DMS53 treated with DMSO at 0.1 percent for 48 hours (cell line): ENCODE results near the gene LINC00632.
"Not testable (repeated sequence)": the region's sequence is repeated elsewhere in the genome, so short reads cannot be mapped to it uniquely, and the experiment has no call there.

Experiments used
- DNase-seq: peaks from one replicate; lab custom pipeline; 2025; ENCODE audit not compliant: unreplicated experiment; lab: John Stamatoyannopoulos, UW

Gene LINC00632

DNA sequence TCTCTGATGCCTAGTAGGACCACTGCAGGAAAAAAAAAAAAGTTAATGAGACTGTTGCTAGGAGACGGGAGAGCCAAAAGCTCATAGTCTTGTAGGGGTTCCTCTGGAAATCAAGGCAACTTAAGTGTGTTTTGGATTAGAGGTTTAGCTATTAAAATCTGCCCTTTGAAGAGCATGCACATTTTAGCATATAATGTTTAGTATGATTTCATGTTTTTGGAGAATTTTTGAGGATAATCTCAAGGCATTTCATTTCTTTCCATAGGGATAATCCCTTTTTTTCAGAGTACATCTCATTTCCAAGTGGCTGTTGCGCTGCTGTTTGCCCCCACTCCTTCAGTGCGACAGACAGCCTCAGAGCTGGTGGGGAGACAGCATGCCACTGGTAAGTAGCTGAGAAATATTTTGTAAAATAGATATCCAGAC is at the start of gene LINC00632:
Gene LINC00632 (plus strand): TSS at position 339 of the 426 bp plus-strand sequence.
- DNase-seq, result no peak

DNA sequence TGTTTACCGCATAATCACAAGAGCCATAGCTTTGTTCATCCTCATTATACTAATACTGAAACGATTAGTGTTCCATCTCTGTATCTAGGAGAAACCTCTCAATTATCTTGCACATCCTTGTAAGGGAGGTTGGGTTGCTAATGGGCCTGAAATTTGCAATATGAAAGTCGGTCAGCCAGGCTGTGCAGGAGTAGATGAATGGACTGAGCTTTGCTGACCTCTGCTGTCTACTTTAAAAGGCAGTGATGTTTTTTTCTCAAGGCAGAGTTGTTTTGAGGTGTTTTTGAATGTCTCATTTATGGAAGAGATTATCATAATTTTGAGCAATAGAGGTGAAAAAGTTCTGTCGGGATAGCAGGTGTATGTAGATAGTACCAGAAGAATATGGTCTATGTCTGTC is 47.9 kb upstream of the LINC00632 start:
- DNase-seq, result peak; percentile 28

DNA sequence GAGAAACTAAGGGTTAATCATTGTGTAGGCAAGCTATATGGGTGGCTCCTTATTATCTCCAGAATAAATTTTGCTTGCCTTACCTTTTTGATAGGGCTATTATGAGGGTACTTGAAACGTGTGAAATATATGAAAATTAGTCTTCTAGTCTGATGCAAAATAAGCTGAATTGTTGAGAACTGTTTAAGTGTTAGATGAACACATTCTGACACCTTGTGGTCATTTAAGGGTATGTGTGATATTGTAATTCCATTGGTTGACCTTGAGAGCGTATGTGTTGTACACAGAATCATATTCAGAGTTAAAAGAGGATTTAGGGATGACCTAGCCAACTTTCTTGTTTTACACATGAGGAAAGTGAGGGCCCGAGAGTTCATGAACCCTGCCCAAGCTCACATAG is 44.6 kb upstream of the LINC00632 start:
- DNase-seq, result peak; percentile 37

DNA sequence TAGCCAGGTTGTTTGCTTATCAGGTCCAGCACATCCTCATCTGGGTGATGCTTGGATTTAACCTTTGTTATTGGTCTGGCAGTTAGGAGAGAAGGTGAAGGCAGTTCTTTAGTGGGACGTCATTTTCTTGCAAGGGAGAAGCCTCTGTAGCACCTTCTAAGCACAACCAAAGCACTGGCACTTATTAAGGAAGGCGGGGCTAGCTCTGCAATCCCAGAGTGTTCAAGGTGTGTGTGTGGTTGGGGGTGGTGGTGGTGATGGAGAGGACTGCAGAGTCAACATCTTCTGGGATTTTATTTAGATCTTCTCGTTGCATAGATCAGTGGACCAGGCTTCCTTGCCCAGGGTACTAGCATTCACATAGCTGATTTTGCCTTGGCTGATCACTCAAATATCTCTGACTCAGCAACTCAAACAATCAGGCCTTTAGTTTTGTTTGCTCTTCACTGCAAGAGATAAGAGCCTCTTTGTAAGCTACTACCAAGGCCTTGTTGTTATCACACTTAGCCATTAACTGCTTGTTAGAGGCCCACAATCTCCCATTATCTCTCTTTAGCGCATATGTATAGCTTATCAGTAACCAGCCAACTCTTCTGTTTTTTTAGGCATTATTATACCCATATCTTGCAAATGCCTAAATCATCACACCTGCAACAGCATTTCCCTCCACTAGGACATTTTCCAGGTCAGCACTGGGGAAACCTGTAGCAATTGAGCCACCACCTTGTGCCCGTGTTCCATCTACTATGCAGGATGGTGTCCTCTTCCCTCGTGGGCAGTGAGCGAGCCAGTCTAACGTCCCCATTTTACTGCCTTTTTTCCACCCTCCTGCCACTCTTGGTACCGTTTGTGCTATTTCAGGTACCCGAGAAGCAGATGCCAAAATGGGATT is 36.5 kb upstream of the LINC00632 start:
- peak; percentile 81 for DNase-seq

DNA sequence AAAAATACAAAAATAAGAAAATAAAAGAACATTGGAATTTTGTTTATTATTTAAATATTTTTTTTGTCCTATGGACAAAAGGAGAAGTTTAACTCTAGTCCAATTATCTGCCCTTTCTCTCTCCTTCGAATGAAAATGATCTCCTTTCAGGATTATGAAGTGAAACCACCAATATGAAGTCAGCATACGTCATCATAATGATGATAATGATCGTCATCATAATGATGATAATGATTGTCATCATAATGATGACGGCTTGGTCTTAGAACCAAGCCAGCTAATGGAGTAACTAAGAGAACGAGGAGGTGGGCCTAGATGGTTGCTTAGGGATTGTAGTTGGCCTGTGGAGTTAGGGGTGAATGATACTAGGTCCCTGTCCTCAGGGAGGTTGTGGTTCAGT is 21.9 kb upstream of the LINC00632 start:
- DNase-seq, result no peak

DNA sequence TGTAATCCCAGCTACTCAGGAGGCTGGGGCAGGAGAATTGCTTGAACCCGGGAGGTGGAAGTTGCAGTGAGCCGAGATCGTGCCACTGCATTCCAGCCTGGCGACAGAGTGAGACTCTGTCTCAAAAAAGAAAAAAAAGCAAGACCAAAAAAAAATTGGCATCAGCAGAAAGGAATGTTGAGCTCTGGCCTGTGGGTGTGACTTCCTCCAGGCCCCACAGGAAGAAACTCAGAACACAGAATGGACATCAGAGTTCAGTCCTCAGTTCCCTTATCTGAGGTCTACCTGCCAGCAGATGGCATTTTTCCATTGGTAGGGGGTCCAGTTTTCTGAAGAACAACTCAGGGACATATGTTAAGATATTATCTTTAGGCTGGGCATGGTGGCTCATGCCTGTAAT is 18.0 kb upstream of the LINC00632 start:
- not testable (repeated sequence) for DNase-seq

DNA sequence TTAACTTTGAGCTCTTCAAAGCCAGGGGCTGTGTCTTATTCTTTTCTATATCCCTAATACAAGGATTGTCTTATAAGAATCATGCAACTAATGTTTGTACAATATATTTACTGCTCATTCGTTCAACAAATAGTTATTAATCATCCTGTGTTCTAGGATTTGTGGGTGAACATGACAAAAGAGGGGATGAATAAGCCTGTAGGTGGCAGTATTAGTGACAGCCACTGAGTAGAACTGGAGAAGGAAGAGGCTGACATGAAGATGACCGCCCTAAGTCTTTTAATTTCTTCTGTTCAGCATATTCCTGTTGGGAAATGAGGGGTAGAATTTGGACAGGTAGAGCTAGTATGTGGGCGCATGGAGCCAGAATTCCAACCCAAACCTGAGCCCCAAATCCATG is 11.9 kb upstream of the LINC00632 start:
- no peak for DNase-seq

DNA sequence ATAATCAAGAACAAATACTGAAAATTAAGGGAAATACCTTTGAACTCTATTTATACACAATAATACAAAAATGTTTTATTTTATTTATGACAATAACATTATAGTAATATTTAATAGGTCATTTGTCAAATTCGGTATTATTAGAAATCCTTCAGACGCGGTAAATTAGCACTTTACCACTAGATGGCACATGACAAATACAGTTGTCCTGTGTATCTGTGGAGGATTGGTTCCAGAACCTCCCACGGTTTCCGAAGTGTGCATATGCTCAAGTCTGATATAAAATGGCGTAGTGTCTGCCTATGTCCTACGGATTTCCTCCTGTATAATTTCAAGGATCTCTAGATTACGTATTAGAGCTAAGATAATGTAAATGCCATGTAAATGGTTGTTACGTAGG is 8.1 kb upstream of the LINC00632 start:
- peak; percentile 34 for DNase-seq

DNA sequence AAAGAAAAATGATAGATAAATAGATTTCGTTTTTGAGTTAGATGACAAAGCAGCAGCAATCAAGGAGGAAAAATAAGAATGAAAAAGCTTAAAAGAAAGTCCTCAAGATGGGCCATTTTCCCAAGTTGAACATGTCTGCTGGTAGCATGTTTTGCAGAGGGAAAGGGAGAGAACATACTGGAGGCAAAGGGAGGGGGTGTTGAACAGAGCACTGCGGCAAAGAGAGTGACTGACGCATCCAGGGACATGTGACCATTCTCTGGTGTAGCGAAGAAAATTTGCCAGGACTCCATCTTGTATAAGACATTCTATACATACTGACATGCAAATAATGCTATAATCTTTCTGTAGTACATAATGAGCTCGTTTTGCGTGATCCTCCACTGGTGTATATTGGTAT is 1.2 kb downstream of the LINC00632 start:
- DNase-seq, result no peak

DNA sequence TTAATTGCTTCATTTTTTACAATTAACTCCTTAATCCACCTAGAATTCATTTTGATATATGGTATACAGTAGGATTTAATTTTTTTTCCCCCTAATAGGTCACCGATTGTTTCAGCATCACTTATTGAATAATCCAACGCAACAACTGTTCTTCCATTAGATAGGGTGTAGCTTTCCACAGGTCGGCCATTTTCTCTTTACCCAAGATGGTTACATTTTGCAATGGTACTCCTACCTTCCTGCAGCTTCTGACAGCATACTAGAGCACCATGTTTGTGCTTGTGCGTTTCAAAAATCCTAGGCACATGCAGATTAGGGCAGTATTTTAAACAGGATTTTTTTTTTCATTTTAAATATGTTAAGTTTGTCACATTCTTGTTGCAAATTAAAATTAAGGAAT is 2.3 kb downstream of the LINC00632 start:
- no peak for DNase-seq

DNA sequence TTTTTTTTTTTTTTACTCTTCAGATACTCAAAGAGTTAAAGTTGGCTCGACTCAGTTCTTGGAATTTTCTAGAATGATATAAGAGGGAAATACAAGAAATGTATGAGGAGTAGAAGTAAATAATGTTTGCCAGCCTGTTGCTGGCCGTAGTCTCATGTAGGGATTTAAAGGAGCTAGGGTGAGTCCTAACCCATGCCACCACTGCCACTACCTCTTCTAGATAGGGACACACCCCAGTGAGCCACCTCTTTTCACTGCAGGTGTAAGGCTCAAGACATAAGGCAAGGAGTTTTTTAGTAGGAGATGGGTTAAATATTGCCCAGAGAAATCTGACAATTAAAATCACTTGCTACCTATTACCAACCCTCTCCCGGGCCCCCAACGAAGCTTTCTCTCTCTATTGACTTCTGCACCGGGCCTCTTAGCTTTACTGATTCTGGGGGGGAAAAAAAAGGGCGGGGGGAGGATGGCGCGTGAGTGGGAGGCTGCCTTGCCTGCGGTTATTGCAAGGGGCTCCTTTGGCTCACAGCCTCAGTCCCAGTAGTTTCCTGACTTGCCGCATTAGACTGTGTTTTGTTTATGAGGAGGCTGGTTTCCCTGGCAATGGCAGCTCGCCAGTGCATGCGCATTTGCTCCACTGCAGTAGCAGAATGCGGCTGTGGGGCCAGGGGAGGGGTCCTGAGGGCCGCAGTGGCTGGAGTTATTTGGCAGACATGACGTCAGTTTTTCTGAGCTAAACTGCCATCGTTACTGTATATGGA is 3.0 kb downstream of the LINC00632 start:
- peak; percentile 15 for DNase-seq

DNA sequence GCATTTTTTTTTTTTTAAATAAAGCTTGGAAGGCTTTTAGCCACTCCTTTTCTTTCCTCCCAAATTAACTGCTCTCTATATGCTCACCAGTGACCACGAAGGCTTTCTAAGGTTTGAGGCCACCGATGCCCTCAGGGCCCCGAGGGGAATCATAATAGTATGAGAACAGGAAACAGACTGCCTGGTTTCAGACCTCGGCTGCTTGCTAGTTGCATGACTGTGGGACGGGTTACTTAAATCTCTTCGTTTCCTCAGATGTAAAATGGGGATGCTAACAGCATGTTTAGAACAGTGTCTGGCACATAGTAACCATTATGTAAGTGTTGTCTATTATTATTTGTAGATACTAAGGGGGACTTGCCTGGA is 3.6 kb downstream of the LINC00632 start:
- no peak for DNase-seq

DNA sequence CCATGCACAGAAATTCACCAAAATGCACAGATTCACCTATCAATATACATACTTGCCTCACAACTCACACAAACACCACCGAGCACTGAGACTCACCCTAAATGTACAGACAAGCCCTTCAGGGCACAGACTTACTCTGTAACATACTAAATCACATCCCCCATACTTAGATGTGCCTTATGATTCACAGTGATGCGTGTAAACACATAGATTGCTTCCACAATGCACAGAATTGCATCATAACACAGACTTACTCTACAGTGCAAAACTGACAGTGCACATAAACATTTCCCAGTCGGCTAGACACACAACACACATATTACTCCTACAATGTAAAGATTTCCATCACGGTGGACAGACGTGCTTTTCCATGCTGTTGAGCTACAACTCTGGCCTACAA is 6.2 kb downstream of the LINC00632 start:
- no peak for DNase-seq

DNA sequence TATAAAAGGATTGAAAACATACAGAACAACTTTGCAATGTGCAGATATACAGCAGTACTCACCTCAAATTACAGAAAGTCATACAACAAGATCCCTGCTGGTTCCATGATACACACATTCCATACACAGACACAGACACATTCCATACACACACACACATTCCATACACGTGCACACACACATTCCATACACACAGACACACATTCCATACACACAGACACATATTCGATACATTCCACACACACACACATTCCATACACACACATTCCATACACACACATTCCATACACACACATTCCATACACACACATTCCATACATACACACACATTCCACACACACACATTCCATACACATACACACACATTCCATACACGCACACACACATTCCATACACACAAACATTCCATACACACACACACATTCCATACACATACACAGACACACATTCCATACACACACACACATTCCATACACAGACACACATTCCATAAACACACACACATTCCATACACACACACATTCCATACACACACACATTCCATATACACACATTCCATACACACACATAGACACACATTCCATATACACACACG is 13.7 kb downstream of the LINC00632 start:
- no peak for DNase-seq

DNA sequence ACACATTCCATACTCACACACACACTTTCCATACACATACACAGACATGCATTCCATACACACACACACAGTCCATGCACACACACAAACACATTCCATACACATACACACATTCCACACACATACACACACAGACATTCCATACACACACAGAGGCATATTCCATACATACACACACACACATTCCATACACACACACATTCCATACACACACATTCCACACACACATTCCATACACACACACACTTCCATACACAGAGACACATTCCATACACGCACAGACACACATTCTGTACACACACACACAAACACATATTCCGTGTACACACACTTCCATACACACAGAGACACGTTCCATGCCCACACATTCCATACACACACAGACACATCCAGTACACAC is 14.8 kb downstream of the LINC00632 start:
- no peak for DNase-seq

DNA sequence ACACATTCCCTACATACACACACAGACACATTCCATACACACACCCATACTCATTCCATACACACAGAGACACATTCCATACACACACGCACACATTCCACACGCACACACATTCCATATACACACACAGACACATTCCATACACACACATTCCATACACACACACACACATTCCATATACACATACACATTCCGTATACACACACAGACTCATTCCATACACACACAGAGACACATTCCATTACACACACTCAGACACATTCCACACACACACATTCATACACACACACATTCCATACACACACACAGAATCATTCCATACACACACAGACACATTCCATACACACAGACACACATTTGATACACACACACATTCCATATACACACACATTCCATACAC is 15.2 kb downstream of the LINC00632 start:
- DNase-seq, result no peak

DNA sequence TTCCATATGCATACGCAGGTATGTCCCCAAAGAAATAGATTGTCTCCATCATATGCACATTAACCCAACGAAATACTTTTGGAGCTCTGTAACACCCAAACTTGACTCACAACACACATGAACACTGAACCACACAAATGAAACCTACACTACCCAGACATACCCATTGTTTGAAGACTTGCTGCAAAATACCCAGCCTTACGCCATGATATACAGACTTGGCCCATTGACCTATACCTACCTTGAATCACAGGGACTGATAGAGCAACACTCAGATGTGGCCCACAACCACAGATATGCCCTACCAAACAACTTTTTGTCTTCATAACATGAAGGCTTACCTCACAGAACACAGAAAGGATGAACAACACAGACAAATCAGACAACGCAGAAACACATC is 15.9 kb downstream of the LINC00632 start:
- DNase-seq, result no peak

DNA sequence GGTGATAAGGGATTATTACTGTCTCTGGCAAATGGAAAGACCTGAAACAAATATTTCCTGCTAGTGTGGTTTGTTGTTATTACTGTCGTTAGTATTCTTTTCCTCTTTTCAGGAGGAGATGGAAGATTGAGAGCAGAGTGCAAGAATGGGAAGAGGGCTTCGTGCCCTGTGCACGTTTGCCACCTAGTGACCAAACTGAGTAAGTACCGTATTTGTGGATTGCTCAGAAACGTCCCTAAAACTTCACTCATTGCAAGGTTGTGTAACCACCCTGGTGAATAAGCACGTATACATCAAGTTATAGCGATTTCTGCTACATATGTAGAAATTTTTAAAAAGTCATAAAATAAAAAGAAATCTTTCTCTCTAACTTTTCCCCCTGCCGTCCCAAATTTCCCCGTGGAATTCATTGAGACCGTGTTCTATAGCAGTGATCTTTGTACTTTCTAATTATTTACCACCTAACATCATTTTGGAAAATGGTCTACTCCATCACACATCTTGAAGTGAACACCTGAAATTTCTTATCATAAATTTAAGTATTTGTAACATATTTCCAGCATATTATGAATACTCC is 24.3 kb downstream of the LINC00632 start:
- DNase-seq, result peak; percentile 63

DNA sequence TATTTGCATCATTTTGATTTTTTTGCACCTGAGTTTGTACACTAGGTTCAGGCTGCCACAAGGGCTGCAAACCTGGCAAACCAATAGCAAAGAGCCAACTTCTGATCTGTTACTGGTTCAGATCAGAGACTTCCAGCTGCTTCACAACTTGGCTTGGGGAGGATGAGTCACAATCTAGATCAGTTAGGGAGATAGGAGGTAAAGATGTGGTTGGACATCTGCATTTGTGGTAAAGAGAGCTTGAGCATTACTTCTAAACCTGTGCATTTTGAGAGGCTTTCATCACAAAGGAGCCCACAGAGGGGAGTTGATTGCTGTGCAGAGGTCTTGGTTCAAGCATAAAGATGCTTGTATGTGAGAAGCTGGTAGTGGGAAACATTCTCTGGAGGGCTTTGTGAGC is 34.5 kb downstream of the LINC00632 start:
- no peak for DNase-seq

DNA sequence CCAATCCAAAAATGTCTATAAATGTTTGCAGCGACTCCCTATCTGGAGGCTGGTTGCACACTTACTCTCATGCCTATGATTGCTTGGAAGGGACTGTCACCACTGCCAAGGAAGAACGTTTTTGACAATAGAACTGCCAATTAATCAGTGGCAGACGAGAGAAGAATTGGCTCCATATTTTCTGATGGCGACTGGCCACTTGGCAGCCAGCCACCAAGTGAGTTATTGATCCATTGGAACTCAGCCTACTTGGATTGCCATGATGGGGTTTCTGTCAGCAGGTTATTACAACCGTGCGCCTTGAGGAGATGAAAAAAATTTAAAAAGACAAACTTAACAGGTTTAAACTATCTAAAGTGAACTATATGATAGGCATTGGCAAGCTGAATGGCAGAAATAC is 47.4 kb downstream of the LINC00632 start:
- DNase-seq, result no peak

DNA sequence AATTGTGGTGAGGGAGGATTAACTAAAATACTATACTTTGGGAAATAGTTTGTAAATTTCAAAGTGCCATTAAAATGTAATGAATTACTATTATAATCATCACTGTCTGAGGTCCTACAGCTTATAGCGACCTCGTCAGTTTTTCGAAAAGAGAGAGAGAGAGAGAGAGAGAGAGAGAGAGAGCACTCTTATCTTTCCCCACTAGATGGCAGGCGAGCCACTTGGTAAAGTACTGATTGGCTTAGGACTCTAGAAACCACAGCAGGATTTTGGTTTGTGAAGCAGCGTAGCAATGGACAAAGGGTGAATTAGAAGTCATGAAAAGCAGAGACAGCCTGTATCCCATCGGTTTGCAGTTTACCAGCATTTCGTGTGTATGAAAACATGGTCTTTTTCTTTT is 52.5 kb downstream of the LINC00632 start:
- DNase-seq, result peak; percentile 55
